ENCODE data around the gene ANK2. TPM values are rescaled to one million over a fixed set of nuclear protein-coding genes. Genes with fewer than 3 reads are reported as not detected.

Gene ANK2
- total and polyA plus RNA-seq, 4 donors, result 1.1 to 61.2 (median 12.5) TPM

DNA sequence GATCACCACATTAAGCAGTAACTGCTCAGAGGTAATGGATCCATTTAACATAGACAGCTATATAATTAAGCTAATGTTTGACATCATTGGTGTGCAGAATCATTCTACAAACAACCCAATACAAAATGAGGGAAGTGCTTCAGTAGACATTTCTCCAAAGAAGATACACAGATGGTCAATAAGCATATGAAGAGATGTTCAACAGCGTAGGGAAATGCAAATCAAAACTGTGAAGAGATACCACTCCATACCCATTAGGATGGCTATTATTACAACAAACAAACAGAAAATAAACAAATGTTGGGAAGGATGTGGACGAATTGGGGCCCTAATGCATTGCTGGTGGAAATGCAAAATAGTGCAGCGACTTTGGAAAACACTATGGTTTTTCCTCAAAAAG is 294.6 kb downstream of the ANK2 start:
- ATAC-seq (ENCODE audit: insufficient read depth, low FRiP score) (no peak), DNase-seq (no peak)
- Histone ChIP-seq H3K4me3 (no peak overlapping the region), H3K36me3 (ENCODE audit: control insufficient read depth in 4 of 4, insufficient read depth in 4 of 4, low read length in 4 of 4) (peaks cover 0 to 9% (median 3%) of the 10 kb centered on the region in 4 donors), H3K9ac (ENCODE audit: insufficient read depth in 1 of 2, low read length in 2 of 2) (no peak overlapping the region), H3K27ac (ENCODE audit: low read depth in 1 of 2, low read length in 1 of 2) (no peak overlapping the region), H3K27me3 (ENCODE audit: control insufficient read depth in 3 of 3, insufficient read depth in 3 of 3, low read length in 2 of 3) (no peaks in the 10 kb centered on the region), H3K9me3 (ENCODE audit: control insufficient read depth in 4 of 4, insufficient read depth in 3 of 4, low read length in 3 of 4) (no peaks in the 10 kb centered on the region), H3K4me1 (ENCODE audit: control insufficient read depth in 5 of 5, insufficient read depth in 5 of 5, low read length in 5 of 5) (no peaks in the 10 kb centered on the region)
- TF ChIP-seq, protein P1, sequence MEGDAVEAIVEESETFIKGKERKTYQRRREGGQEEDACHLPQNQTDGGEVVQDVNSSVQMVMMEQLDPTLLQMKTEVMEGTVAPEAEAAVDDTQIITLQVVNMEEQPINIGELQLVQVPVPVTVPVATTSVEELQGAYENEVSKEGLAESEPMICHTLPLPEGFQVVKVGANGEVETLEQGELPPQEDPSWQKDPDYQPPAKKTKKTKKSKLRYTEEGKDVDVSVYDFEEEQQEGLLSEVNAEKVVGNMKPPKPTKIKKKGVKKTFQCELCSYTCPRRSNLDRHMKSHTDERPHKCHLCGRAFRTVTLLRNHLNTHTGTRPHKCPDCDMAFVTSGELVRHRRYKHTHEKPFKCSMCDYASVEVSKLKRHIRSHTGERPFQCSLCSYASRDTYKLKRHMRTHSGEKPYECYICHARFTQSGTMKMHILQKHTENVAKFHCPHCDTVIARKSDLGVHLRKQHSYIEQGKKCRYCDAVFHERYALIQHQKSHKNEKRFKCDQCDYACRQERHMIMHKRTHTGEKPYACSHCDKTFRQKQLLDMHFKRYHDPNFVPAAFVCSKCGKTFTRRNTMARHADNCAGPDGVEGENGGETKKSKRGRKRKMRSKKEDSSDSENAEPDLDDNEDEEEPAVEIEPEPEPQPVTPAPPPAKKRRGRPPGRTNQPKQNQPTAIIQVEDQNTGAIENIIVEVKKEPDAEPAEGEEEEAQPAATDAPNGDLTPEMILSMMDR (IDR thresholded peaks at IDR 0.05; ENCODE audit: control extremely low read depth, extremely low read depth), result no peak
- WGBS, 2 donors, result 88 to 93% methylated on average over 3 of the region's 3 CpGs

DNA sequence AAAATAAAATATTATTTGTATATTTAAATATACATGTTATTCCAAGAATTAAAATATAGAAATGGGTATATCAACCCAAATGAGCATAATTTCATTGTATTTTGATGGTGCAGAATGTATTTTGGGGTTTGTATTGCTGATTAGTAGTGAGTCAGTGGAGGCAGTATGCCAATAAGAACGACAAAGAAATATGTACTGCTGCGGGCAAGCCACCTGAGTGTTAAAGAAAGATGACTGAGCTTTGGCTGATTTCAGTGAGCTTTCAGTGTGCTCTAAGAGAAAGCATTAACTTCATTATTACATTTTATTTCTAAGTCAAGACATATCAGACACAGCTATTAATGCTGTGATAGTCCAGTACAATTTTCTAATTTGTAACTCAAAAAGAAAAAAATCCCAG is 297.8 kb downstream of the ANK2 start:
- no peak overlapping the region for H3K9ac ChIP-seq (ENCODE audit: insufficient read depth in 1 of 2, low read length in 2 of 2)
- no peak overlapping the region for H3K4me3 ChIP-seq
- TF ChIP-seq, protein P1 (IDR thresholded peaks at IDR 0.05; ENCODE audit: control extremely low read depth, extremely low read depth), result no peak
- DNase-seq (no peak), ATAC-seq (ENCODE audit: insufficient read depth, low FRiP score) (no peak)
- 84 to 88% methylated on average over 2 of the region's 2 CpGs for WGBS, 2 donors
- no peak overlapping the region for H3K27ac ChIP-seq (ENCODE audit: low read depth in 1 of 2, low read length in 1 of 2)
- no peaks in the 10 kb centered on the region for H3K9me3 ChIP-seq (ENCODE audit: control insufficient read depth in 4 of 4, insufficient read depth in 3 of 4, low read length in 3 of 4)
- H3K36me3 ChIP-seq (ENCODE audit: control insufficient read depth in 4 of 4, insufficient read depth in 4 of 4, low read length in 4 of 4), result peaks cover 0 to 6% (median 3%) of the 10 kb centered on the region in 4 donors
- no peaks in the 10 kb centered on the region for H3K27me3 ChIP-seq (ENCODE audit: control insufficient read depth in 3 of 3, insufficient read depth in 3 of 3, low read length in 2 of 3)
- no peaks in the 10 kb centered on the region for H3K4me1 ChIP-seq (ENCODE audit: control insufficient read depth in 5 of 5, insufficient read depth in 5 of 5, low read length in 5 of 5)

DNA sequence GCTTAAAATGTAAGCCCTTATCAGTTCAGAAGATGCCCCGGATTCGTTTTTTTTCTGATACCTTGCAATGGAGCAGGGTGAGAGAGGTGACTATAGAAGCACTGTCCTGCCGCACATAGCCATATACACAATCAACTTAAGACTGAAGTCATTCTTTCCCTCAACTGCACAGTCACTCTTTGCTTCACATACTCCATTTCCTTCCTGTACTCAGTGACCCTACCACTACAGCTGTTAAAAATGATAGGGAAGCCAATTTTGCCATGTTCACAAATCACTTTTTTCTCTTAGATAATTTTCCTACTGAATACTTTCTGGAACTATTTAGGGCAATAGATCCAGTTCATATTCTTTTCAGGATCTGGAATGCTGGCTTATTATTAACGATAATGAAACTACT is 300.0 kb downstream of the ANK2 start:
- H3K9me3 ChIP-seq (ENCODE audit: control insufficient read depth in 4 of 4, insufficient read depth in 3 of 4, low read length in 3 of 4), result no peaks in the 10 kb centered on the region
- no peaks in the 10 kb centered on the region for H3K4me1 ChIP-seq (ENCODE audit: control insufficient read depth in 5 of 5, insufficient read depth in 5 of 5, low read length in 5 of 5)
- H3K27ac ChIP-seq (ENCODE audit: low read depth in 1 of 2, low read length in 1 of 2), result no peak overlapping the region
- no peak for DNase-seq
- no peak for ATAC-seq (ENCODE audit: insufficient read depth, low FRiP score)
- 46 to 64% methylated on average over 4 of the region's 4 CpGs for WGBS, 2 donors
- no peaks in the 10 kb centered on the region for H3K27me3 ChIP-seq (ENCODE audit: control insufficient read depth in 3 of 3, insufficient read depth in 3 of 3, low read length in 2 of 3)
- TF ChIP-seq, protein P1 (IDR thresholded peaks at IDR 0.05; ENCODE audit: control extremely low read depth, extremely low read depth), result no peak
- peaks cover 0 to 11% (median 7%) of the 10 kb centered on the region in 4 donors for H3K36me3 ChIP-seq (ENCODE audit: control insufficient read depth in 4 of 4, insufficient read depth in 4 of 4, low read length in 4 of 4)
- no peak overlapping the region for H3K4me3 ChIP-seq
- H3K9ac ChIP-seq (ENCODE audit: insufficient read depth in 1 of 2, low read length in 2 of 2), result no peak overlapping the region

DNA sequence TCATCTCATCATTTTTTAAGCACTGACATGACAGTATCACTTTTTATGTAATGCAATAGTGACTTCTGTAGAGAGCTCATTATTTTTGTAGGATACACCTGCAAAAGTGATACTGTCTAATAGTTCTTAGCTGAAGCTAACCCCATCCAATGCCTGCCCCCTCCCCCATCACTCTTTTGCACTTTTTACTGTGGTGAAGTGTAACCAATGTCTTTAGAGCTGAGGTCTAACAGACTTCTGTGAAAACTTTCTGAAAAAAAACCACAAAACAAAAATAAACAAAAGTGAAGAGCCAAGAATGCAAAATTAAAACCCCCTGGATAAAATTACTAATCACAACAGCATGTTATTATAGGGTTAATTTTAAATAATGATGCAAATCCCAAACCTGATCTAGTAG is 301.1 kb downstream of the ANK2 start:
- H3K36me3 ChIP-seq (ENCODE audit: control insufficient read depth in 4 of 4, insufficient read depth in 4 of 4, low read length in 4 of 4), result peaks cover 0 to 11% (median 7%) of the 10 kb centered on the region in 4 donors
- ATAC-seq (ENCODE audit: insufficient read depth, low FRiP score), result no peak
- no peak overlapping the region for H3K27ac ChIP-seq (ENCODE audit: low read depth in 1 of 2, low read length in 1 of 2)
- no peak for DNase-seq
- no peaks in the 10 kb centered on the region for H3K27me3 ChIP-seq (ENCODE audit: control insufficient read depth in 3 of 3, insufficient read depth in 3 of 3, low read length in 2 of 3)
- TF ChIP-seq, protein P1 (IDR thresholded peaks at IDR 0.05; ENCODE audit: control extremely low read depth, extremely low read depth), result no peak
- no peak overlapping the region for H3K4me3 ChIP-seq
- H3K9ac ChIP-seq (ENCODE audit: insufficient read depth in 1 of 2, low read length in 2 of 2), result no peak overlapping the region
- H3K9me3 ChIP-seq (ENCODE audit: control insufficient read depth in 4 of 4, insufficient read depth in 3 of 4, low read length in 3 of 4), result peaks cover 0 to 3% (median 0%) of the 10 kb centered on the region in 4 donors
- H3K4me1 ChIP-seq (ENCODE audit: control insufficient read depth in 5 of 5, insufficient read depth in 5 of 5, low read length in 5 of 5), result no peaks in the 10 kb centered on the region
